GM18508 (cell line): ENCODE data around the gene PXMP4.
"Not testable (repeated sequence)": the region's sequence is repeated elsewhere in the genome, so short reads cannot be mapped to it uniquely, and the experiment has no call there.

ENCODE experiments used
- ATAC-seq: cut with Tn5 transposase; IDR thresholded peaks from one replicate; pipeline ENCODE4 v1.9.1; 2021; ENCODE audit warnings: moderate number of reproducible peaks; ENCODE audit not compliant: insufficient read depth, unreplicated experiment

PXMP4 gene

GRCh38 chr20:33704197-33704924, 15.7 kb downstream of the PXMP4 start:
- no peak for ATAC-seq

GRCh38 chr20:33703498-33704137, 16.5 kb downstream of the PXMP4 start:
- ATAC-seq, result no peak

GRCh38 chr20:33702861-33703260, 17.2 kb downstream of the PXMP4 start:
- no peak for ATAC-seq

- ATAC-seq, result no peak
Measured at GRCh38 chr20:33701629-33702450, 18.3 kb downstream of the PXMP4 start.

- ATAC-seq, result not testable (repeated sequence)
Measured at GRCh38 chr20:33700696-33701441, 19.2 kb downstream of the PXMP4 start.

GRCh38 chr20:33698966-33699365, 21.1 kb downstream of the PXMP4 start:
- ATAC-seq, result not testable (repeated sequence)

GRCh38 chr20:33697129-33697528, 23.0 kb downstream of the PXMP4 start:
- ATAC-seq, result no peak

- no peak for ATAC-seq
Measured at GRCh38 chr20:33696448-33696847, 23.7 kb downstream of the PXMP4 start.

- no peak for ATAC-seq
Measured at GRCh38 chr20:33694639-33695012, 25.5 kb downstream of the PXMP4 start.

GRCh38 chr20:33693741-33694638, 26.1 kb downstream of the PXMP4 start:
- ATAC-seq, result no peak

- ATAC-seq, result no peak
Measured at GRCh38 chr20:33693289-33693688, 26.8 kb downstream of the PXMP4 start.

- no peak for ATAC-seq
Measured at GRCh38 chr20:33689973-33690372, 30.1 kb downstream of the PXMP4 start.

- ATAC-seq, result no peak
Measured at GRCh38 chr20:33689493-33689892, 30.6 kb downstream of the PXMP4 start.

- no peak for ATAC-seq
Measured at GRCh38 chr20:33688938-33689424, 31.1 kb downstream of the PXMP4 start.

GRCh38 chr20:33687993-33688937, 31.8 kb downstream of the PXMP4 start:
- no peak for ATAC-seq

GRCh38 chr20:33687370-33687915, 32.7 kb downstream of the PXMP4 start:
- ATAC-seq, result no peak

GRCh38 chr20:33686984-33687366, 33.1 kb downstream of the PXMP4 start:
- no peak for ATAC-seq
